HCT116 (cell line): ENCODE data around the gene EGLN3. TPM values are rescaled to one million over a fixed set of nuclear protein-coding genes. Genes with fewer than 3 reads are reported as not detected.

ENCODE experiments used
- ATAC-seq: fragments of 200-7000 bp; cut with Tn5 transposase; 2 replicates; pipeline ENCODE4 v1.9.1; 2020; ENCODE audit warnings: mild to moderate bottlenecking, moderate library complexity
- BruUV-seq: library from RNA; stranded (reverse); fragments of 400-500 nt; replicated peaks from 2 replicates; lab custom pipeline; 2021; lab: Mats Ljungman, UMichigan
- CTCF ChIA-PET: fragments of 300-600 bp; sonication (Branson Sonifier 250); formaldehyde crosslinking; loops from one replicate; lab custom pipeline; 2021; ENCODE audit warnings: antibody characterized with exemption; lab: Charles Lee
- POLR2A ChIA-PET: fragments of 300-600, 350-600 bp; sonication (Branson Sonifier 250); formaldehyde crosslinking; loops from one replicate; lab custom pipeline; 2021; ENCODE audit warnings: antibody characterized with exemption; lab: Charles Lee
- RAD21 ChIA-PET, 2 experiments: fragments of 300-600 bp; sonication (Branson Sonifier 250); formaldehyde crosslinking; loops; one replicate each; lab custom pipeline; 2023; ENCODE audit warnings: low total read pairs in 2 of 2; ENCODE audit not compliant: uncharacterized antibody in 2 of 2, unreplicated experiment in 2 of 2, low non-redundant PET in 1 of 2; lab: Charles Lee
- DNase-seq: peaks from one replicate; pipeline ENCODE4 v3.0.0-alpha.2; 2010; ENCODE audit warnings: low read depth, low spot score
- H2AFZ ChIP-seq: fragments of 200-600 bp; shearing (Covaris generic), sonication (generic); 2 replicates; pipeline ENCODE4 v1.6.1; 2017; ENCODE audit warnings: low read depth, mixed run types, mixed read lengths, antibody characterized with exemption, low read length; ENCODE audit not compliant: poor library complexity, severe bottlenecking
- H3K27ac ChIP-seq: 2 replicates; pipeline ENCODE4 v1.5.1; 2012; ENCODE audit warnings: low read depth, low read length
- H3K27me3 ChIP-seq: fragments of 200-600 bp; sonication (generic); 2 replicates; pipeline ENCODE4 v1.6.1; 2016; ENCODE audit warnings: mixed run types, low read length, mixed read lengths; ENCODE audit not compliant: insufficient read depth
- H3K36me3 ChIP-seq, 2 experiments: fragments of 200-500 bp in 1 of 2; fragments of 200-600 bp in 1 of 2; sonication (Bioruptor generic) in 1 of 2; sonication (generic) in 1 of 2; 2 replicates each; pipeline versions ENCODE4 v1.5.1 to v1.6.1; 2014 to 2016; ENCODE audit warnings: low read length in 2 of 2, inconsistent platforms in 1 of 2, mixed read lengths in 1 of 2, mixed run types in 1 of 2; ENCODE audit not compliant: insufficient read depth in 2 of 2, control insufficient read depth in 1 of 2
- H3K4me1 ChIP-seq, 2 experiments: fragments of 200-600 bp in 1 of 2; sonication (generic) in 1 of 2; 2 replicates each; pipeline versions ENCODE4 v1.5.1 to v1.6.1; 2012 to 2017; ENCODE audit warnings: low read length in 2 of 2, inconsistent platforms in 1 of 2, mild to moderate bottlenecking in 1 of 2, mixed read lengths in 1 of 2, mixed run types in 1 of 2, moderate library complexity in 1 of 2; ENCODE audit not compliant: insufficient read depth in 2 of 2, control insufficient read depth in 1 of 2
- H3K4me2 ChIP-seq: fragments of 200-600 bp; sonication (generic); 2 replicates; pipeline ENCODE4 v1.6.1; 2017; ENCODE audit warnings: mixed run types, low read length, mixed read lengths
- H3K4me3 ChIP-seq, 2 experiments: fragments of 200-600 bp in 1 of 2; sonication (generic) in 1 of 2; replicated peaks in 1 of 2; 2 replicates each; pipeline ENCODE4 v1.5.1; 2011 to 2016; ENCODE audit warnings: low read length in 2 of 2, control low read depth in 1 of 2, low read depth in 1 of 2, mild to moderate bottlenecking in 1 of 2, mixed read lengths in 1 of 2, mixed run types in 1 of 2
- H3K79me2 ChIP-seq: fragments of 200-600 bp; sonication (generic); 2 replicates; pipeline ENCODE4 v1.6.1; 2017; ENCODE audit warnings: mild to moderate bottlenecking, mixed run types, low read length, moderate library complexity, mixed read lengths; ENCODE audit not compliant: insufficient read depth
- H3K9ac ChIP-seq: fragments of 200-600 bp; sonication (generic); 2 replicates; pipeline ENCODE4 v1.6.1; 2016; ENCODE audit warnings: low read length, mixed read lengths
- H3K9me2 ChIP-seq: fragments of 200-600 bp; sonication (generic), shearing (Covaris generic); 2 replicates; pipeline ENCODE4 v1.6.1; 2017; ENCODE audit warnings: mixed run types, mild to moderate bottlenecking, moderate library complexity; ENCODE audit not compliant: insufficient read depth
- H3K9me3 ChIP-seq, 2 experiments: fragments of 200-500 bp in 1 of 2; fragments of 200-600 bp in 1 of 2; sonication (Bioruptor generic) in 1 of 2; sonication (generic) in 1 of 2; 2 replicates each; pipeline ENCODE4 v1.6.1; 2014 to 2017; ENCODE audit warnings: low read length in 2 of 2, mixed read lengths in 2 of 2, inconsistent platforms in 1 of 2, low read depth in 1 of 2, mild to moderate bottlenecking in 1 of 2, mixed run types in 1 of 2, moderate library complexity in 1 of 2; ENCODE audit not compliant: control insufficient read depth in 1 of 2, insufficient read depth in 1 of 2
- H4K20me1 ChIP-seq: fragments of 200-600 bp; sonication (generic), shearing (Covaris generic); 2 replicates; pipeline ENCODE4 v1.6.1; 2017; ENCODE audit warnings: mixed run types, mild to moderate bottlenecking, moderate library complexity; ENCODE audit not compliant: insufficient read depth
- ATF3 ChIP-seq: IDR thresholded peaks from 2 replicates; pipeline ENCODE4 v1.6.1; 2012
- CBX3 ChIP-seq: IDR thresholded peaks from 2 replicates; pipeline ENCODE4 v1.6.1; 2012; ENCODE audit warnings: low read depth
- CTCF ChIP-seq, 3 experiments: fragments of 200-600 bp in 1 of 3; sonication (generic) in 1 of 3; IDR thresholded peaks in 2 of 3; conservative IDR thresholded peaks in 1 of 3; 2 replicates each; pipeline ENCODE4 v1.5.1; 2012 to 2017; ENCODE audit warnings: low read depth in 2 of 3, low read length in 2 of 3, antibody characterized with exemption in 1 of 3, borderline replicate concordance in 1 of 3, control low read depth in 1 of 3, mild to moderate bottlenecking in 1 of 3, mixed read lengths in 1 of 3, mixed run types in 1 of 3, moderate library complexity in 1 of 3; ENCODE audit not compliant: insufficient read depth in 1 of 3
- EGR1 ChIP-seq: IDR thresholded peaks from 2 replicates; pipeline ENCODE4 v1.6.1; 2012; ENCODE audit warnings: low read depth
- ELF1 ChIP-seq: IDR thresholded peaks from 2 replicates; pipeline ENCODE4 v1.6.1; 2012; ENCODE audit warnings: low read depth, borderline replicate concordance
- EZH2 ChIP-seq: fragments of 200-600 bp; sonication (generic); IDR thresholded peaks from 2 replicates; pipeline ENCODE4 v1.6.1; 2017; ENCODE audit warnings: antibody characterized with exemption, mixed run types
- EZH2phosphoT487 ChIP-seq: fragments of 200-600 bp; IDR thresholded peaks from 2 replicates; pipeline ENCODE4 v1.6.1; 2018; ENCODE audit warnings: antibody characterized with exemption, borderline replicate concordance
- FOSL1 ChIP-seq: IDR thresholded peaks from 2 replicates; pipeline ENCODE4 v1.6.1; 2012; ENCODE audit warnings: low read depth
- JUND ChIP-seq: IDR thresholded peaks from 2 replicates; pipeline ENCODE4 v1.6.1; 2012
- MAX ChIP-seq: IDR thresholded peaks from 2 replicates; pipeline ENCODE4 v1.6.1; 2012
- POLR2A ChIP-seq: IDR thresholded peaks from 2 replicates; pipeline ENCODE4 v1.7.0; 2011; ENCODE audit warnings: borderline replicate concordance; ENCODE audit not compliant: insufficient read depth, insufficient read length; ENCODE audit errors: extremely low read depth
- POLR2AphosphoS5 ChIP-seq: IDR thresholded peaks from 2 replicates; pipeline ENCODE4 v1.6.1; 2011; ENCODE audit warnings: mild to moderate bottlenecking, low read depth, low read length, moderate library complexity
- RAD21 ChIP-seq: IDR thresholded peaks from 2 replicates; pipeline ENCODE4 v1.6.1; 2012; ENCODE audit warnings: low read depth, mild to moderate bottlenecking
- REST ChIP-seq: IDR thresholded peaks from 2 replicates; pipeline ENCODE4 v1.6.1; 2012; ENCODE audit warnings: low read depth
- SIN3A ChIP-seq: IDR thresholded peaks from 2 replicates; pipeline ENCODE4 v1.6.1; 2012; ENCODE audit warnings: low read depth
- SP1 ChIP-seq: IDR thresholded peaks from 2 replicates; pipeline ENCODE4 v1.6.1; 2012; ENCODE audit warnings: low read depth
- ZBTB33 ChIP-seq: IDR thresholded peaks from 2 replicates; pipeline ENCODE4 v1.6.1; 2011; ENCODE audit warnings: mild to moderate bottlenecking, low read length, moderate library complexity; ENCODE audit not compliant: insufficient replicate concordance; ENCODE audit errors: extremely low read depth
- ZFX ChIP-seq: fragments of 450-650 bp; IDR thresholded peaks from 2 replicates; pipeline ENCODE4 v1.6.1; 2017
- ZNF274 ChIP-seq: fragments of 200-500 bp; sonication (Bioruptor generic); IDR thresholded peaks from 2 replicates; pipeline ENCODE4 v1.6.1; 2014; ENCODE audit warnings: mild to moderate bottlenecking, low read depth, low read length, inconsistent platforms
- intact Hi-C: fragments of 100-400 bp; cut with micrococcal nuclease; formaldehyde crosslinking; loops from 2 replicates; pipeline ENCODE4 v1.10.0; 2022
- total RNA-seq: library from RNA; stranded (reverse); gene quantifications from one replicate; pipeline ENCODE4 v1.2.1, GENCODE V29; 2021; ENCODE audit not compliant: unreplicated experiment

Gene EGLN3
- total RNA-seq, 1 experiment from 2014 or later, result 13.6 TPM

GRCh38 chr14:33924566-33925100 is 26.2 kb downstream of the EGLN3 start:
- intact Hi-C loops, result no loop called here
- no peak overlapping the region for H3K27ac ChIP-seq
- BruUV-seq, result no TSS peak
- TF ChIP-seq RAD21, result no peak
- no peak for TF ChIP-seq ZBTB33
- TF ChIP-seq POLR2AphosphoS5, result no peak
- TF ChIP-seq CTCF (IDR thresholded peaks at IDR 0.05 in 2 of 3, conservative IDR thresholded peaks at IDR 0.05 in 1 of 3; ENCODE audit: borderline replicate concordance in 1 of 3, insufficient read depth in 1 of 3, low read depth in 2 of 3, low read length in 2 of 3), result no peak
- no peak for TF ChIP-seq POLR2A
- no peak for TF ChIP-seq SIN3A
- TF ChIP-seq ZFX, result no peak
- no peak for TF ChIP-seq SP1
- TF ChIP-seq CBX3, result no peak
- no peak for TF ChIP-seq ATF3
- TF ChIP-seq EGR1, result no peak
- TF ChIP-seq REST, result no peak
- no peak for TF ChIP-seq JUND
- TF ChIP-seq FOSL1, result no peak
- no peak for TF ChIP-seq EZH2
- TF ChIP-seq ELF1, result no peak
- TF ChIP-seq ZNF274, result no peak
- no peak for TF ChIP-seq MAX
- no peak for TF ChIP-seq EZH2phosphoT487
- no peaks in the 10 kb centered on the region for H3K9me2 ChIP-seq
- no peak overlapping the region for H2AFZ ChIP-seq
- ChIA-PET RAD21 (interaction anchor here in 1 of 2 experiments (0.7 kb wide), 1 partner anchor 23 kb away, joined by 3 read pairs; no protein-coding TSS in a partner anchor), POLR2A (no interaction called here), CTCF (no interaction called here)
- no peaks in the 10 kb centered on the region for H3K9me3 ChIP-seq
- no peak for DNase-seq
- H3K9ac ChIP-seq, result no peak overlapping the region
- no peak overlapping the region for H3K4me2 ChIP-seq
- H3K4me3 ChIP-seq, result no peak overlapping the region
- H3K4me1 ChIP-seq, result no peaks in the 10 kb centered on the region
- no peaks in the 10 kb centered on the region for H4K20me1 ChIP-seq
- H3K79me2 ChIP-seq, result no peaks in the 10 kb centered on the region
- no peaks in the 10 kb centered on the region for H3K27me3 ChIP-seq
- H3K36me3 ChIP-seq, result 0 out of 4 replicates have a peak, but pooled peaks cover 0 to 4% of the 10 kb centered on the region in 2 experiments
- ATAC-seq, result no peak
